GM23248 (cell line): Measurements from ENCODE around the gene SERPINA6.

Source experiments
- EZH2 ChIP-seq: fragments of 200-600 bp; sonication (generic); IDR thresholded peaks from 2 replicates; pipeline ENCODE4 v1.6.1; 2018; ENCODE audit warnings: antibody characterized with exemption, mild to moderate bottlenecking; ENCODE audit not compliant: insufficient read depth, poor library complexity, severe bottlenecking
- EZH2phosphoT487 ChIP-seq: fragments of 200-600 bp; sonication (generic); IDR thresholded peaks from 2 replicates; pipeline ENCODE4 v1.6.1; 2018; ENCODE audit warnings: antibody characterized with exemption, moderate library complexity, mild to moderate bottlenecking, low read depth; ENCODE audit not compliant: insufficient read depth

GRCh38 chr14:94267352-94267751 is 55.8 kb downstream of the SERPINA6 start:
- TF ChIP-seq EZH2 (no peak), EZH2phosphoT487 (no peak)
